GM18873 (cell line): ENCODE results near the gene TNFRSF18.

Experiments
- ATAC-seq: cut with Tn5 transposase; IDR thresholded peaks from one replicate; pipeline ENCODE4 v1.9.1; 2021; ENCODE audit warnings: mild to moderate bottlenecking, moderate library complexity, moderate number of reproducible peaks; ENCODE audit not compliant: unreplicated experiment, low FRiP score

Gene TNFRSF18

GRCh38 chr1:1167841-1168450, 38.4 kb downstream of the TNFRSF18 start:
- no peak for ATAC-seq

DNA sequence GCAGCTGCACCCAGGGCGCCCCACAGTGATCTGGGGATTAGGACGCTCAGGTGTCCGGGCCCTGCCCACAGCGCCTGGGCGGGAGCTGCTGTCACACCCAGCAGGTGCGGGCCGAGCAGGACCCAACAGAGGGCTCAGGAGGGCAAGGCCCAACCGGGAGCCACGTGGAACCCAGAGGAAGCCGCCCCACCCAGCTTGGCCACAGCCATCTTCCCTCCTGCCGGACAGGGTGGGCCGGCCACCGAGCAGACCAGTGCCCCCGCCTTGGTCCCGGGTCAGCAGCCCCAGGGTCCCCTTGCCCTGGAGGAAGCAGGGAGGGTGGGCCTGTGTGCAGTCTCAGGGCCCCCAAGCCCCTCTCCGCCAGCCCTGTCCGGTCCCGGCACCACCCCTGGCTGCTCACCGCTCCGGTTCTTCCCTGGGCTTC, 39.0 kb downstream of the TNFRSF18 start:
- ATAC-seq, result no peak

- no peak for ATAC-seq
Observed at GRCh38 chr1:1166642-1167397, 39.6 kb downstream of the TNFRSF18 start.

- no peak for ATAC-seq
Observed at GRCh38 chr1:1165900-1166421, 40.4 kb downstream of the TNFRSF18 start.

DNA sequence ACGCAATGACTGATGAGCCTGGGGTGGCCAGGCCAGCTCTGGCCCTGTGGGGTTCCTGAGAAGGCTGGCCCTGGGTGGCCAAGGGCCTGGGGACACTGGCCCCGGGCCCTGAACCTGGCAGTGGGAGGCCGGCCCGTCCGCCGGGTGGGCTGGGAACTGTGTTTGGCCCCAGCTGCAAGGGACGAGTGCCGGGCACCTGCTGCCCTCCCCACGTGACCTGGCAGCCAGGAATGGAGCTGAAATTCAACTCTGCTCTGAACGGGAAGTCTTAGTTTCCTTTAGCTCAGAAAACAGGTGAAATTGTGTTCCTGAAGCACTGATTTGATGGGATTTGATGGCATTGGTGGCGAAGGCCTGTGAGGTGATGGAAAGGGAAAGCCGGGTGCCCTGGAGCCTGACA, 40.9 kb downstream of the TNFRSF18 start:
- ATAC-seq, result no peak

DNA sequence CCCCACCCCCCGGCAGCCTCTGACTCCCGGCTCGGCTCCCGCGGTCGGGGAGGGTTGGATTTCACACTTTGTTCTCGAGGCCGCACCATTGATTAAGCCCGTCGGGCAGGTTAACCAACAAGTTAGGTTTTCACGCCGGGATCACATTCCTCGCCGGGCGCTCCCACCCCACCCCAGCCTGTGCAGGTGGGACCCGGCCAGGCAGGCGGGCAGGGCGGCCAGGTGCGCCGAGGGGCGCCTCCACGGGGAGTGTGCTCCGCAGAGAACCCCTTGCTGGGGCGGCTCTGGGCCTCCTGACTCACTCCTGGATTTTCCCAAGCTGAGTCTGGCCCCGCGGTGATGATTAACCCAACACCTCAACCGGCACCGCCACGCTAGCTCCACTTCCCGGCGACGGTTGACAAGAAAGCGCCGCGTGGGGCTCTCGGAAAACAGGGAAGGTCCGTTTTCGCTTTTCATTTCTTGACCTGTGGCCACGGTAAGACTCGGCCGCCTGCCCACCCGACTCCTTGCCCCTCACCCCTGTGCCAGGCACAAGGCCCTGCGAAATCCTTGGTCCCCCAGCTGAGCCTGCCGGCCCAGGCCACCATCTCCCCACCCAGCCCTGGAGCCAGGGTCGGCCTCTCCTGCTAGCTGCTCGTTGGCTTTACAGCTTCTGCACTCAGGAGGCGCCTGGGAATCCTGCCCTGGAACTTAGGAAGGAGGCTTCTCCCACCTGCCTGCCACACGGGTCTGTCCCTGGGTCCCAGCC, 41.5 kb downstream of the TNFRSF18 start:
- ATAC-seq, result no peak

- ATAC-seq, result no peak
Observed at GRCh38 chr1:1164361-1164700, 42.1 kb downstream of the TNFRSF18 start.

DNA sequence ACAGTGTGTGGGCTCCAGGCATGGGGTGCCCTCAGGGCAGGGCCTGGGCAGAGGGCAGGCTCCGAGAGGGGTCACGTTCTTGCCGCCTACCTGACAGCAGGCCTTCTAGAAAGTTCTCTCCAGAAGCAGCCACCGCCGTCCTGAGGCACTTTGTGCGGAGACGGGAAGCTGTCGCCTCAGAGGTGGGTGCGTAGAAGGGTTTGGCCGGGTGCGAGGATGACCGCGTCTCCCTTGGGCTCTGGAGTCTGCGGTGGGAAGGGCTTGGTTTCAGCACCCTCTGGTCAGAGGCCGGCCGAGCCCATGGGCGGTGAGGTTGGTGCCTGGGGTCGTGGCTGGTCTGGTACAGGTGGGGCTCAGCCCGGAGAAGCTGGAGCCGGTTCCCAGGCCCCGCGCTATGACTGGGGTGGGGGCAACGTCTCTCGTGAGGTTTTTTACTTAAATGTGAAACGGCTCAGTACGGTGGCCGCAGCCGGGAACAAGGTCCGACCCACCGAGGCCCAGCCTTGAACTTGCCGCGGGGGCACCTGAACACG, 42.8 kb downstream of the TNFRSF18 start:
- ATAC-seq, result no peak

- ATAC-seq, result no peak
Observed at GRCh38 chr1:1162597-1163537, 43.5 kb downstream of the TNFRSF18 start.

GRCh38 chr1:1161683-1162079, 44.7 kb downstream of the TNFRSF18 start:
- ATAC-seq, result no peak

DNA sequence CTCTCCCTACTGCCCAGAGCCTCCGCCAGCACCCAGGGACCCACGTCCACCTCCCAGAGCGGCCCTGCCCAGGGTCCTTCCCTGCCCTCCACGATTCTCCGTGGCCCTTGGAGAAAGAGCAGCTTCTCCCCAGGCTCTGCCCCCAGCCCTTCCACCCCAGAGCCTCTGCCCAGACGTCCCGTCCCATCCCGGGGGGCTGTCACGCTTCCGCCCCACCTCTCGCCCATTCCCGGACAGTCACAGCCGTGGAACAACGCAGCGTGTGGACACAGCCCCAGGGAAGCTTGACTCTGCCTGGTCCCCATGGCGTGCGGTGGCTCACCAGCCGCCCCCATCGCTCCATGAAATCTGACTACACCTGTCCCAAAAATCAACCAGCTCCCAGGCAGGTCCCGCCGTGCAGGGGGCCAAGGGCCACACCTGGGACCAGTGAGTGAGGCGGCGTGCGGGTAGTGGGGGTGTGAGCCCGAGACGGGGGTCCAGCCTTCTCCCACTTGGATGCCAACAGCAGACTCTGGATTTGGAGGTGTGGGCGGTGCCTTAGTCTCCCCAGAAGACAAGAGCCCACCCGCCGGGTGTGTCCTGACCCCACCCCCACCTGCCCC, 45.2 kb downstream of the TNFRSF18 start:
- ATAC-seq, result no peak

DNA sequence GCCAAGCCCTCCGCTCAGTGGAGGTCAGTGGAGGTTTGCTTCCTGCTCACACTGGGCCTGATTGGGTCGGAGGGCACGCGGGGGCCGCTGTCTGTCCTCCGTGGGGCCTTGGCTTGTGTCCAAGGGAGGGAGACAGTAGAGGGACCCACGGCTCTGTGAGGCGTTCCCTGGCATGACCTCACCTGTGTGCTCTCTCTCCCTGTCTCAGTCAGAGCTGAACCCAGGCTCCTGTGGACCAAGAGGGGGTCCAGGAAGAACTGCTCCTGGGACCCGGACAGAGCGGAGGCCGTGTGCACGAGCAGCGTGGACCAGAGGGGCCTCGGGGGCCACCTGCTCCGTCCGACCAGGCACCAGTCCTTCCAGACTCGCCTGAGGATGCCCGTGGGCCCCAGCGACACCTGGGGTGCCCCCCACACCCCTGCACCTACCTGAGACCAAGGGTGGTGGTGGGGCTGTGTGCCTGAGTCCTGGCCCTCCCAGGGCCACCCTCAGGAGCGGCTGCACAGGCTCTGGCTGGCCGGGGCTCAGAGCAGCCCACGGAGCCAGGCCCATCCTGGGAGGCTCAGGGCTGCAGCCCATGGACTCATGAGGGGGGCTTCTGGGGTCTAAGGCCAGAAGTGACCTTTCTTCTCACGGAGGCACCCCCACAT, 46.0 kb downstream of the TNFRSF18 start:
- ATAC-seq, result no peak

- no peak for ATAC-seq
Observed at GRCh38 chr1:1157914-1158710, 48.3 kb downstream of the TNFRSF18 start.

GRCh38 chr1:1157426-1157913, 48.9 kb downstream of the TNFRSF18 start:
- no peak for ATAC-seq

- no peak for ATAC-seq
Observed at GRCh38 chr1:1157033-1157365, 49.4 kb downstream of the TNFRSF18 start.

DNA sequence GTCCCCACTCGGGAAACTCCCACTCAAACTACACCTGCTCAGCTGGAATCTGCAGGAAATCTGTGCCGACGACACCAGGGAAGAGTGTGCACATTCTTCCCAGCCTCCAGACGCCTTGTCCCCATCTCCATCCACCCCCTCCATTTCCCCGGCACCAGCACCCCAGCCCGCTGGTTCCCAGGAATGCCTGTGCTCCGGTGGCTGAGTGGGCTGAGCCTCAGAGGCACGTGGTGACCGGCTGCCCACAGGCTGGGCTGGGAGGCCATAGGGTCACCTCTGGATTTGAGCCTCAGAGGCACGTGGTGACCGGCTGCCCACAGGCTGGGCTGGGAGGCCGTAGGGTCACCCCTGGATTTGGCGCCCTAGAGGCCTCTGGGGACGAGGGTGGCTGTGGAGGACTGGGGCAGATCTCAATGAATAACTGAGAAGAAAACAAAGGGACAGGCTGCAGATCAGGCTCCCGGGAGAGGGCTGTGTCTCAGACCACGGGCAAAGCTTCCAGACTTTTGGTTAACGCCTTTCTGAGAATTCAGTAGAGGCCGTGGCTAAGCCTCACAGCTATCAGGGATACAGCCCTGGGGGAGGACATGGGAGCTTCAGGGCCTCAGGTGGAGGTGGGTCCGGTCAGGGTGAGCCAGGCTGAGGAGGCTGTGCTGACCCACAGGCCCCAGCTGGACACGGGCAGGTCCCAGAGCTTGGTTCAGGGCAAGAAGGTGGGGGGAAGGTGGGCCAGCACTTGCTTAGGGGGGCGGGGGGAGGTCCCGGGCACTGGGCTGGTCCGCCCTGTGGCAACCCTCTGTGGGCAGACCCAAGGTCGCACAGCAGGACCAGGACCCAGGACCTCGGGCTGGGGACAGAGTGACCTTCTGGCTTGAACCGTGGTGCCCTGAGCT, 50.0 kb downstream of the TNFRSF18 start:
- ATAC-seq, result no peak

DNA sequence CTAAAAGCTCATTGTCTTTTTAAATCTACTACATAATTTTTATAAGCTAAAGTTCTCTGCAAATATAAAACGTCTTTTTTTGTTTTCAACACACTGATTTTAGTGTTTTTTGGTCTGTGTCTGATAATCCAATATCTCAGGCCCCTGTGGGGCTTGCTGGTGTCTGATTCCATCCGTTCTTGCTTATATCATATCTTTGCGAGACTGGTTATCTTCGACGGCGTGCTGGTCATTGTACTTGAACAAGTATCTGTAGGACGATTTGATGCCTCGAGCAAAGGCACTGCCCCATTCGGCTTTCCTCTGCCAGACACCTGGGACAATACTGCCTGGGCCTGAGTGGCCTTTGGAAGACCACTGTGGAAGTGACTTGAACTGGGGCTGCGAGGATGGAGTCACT, 51.1 kb downstream of the TNFRSF18 start:
- ATAC-seq, result no peak
